H1 (cell line): Measurements from ENCODE around the gene PRDM10. TPM values are rescaled to one million over a fixed set of nuclear protein-coding genes. Genes with fewer than 3 reads are reported as not detected.

ENCODE experiments used
- ATF2 ChIP-seq: IDR thresholded peaks from 2 replicates; pipeline ENCODE4 v1.6.1; 2012; ENCODE audit warnings: low read length, inconsistent platforms
- BCL11A ChIP-seq, 2 experiments: IDR thresholded peaks; one replicate each; pipeline ENCODE4 v1.6.1; 2011; ENCODE audit warnings: low read depth in 2 of 2, low read length in 2 of 2, mild to moderate bottlenecking in 2 of 2
- CHD1 ChIP-seq: IDR thresholded peaks from 2 replicates; pipeline ENCODE4 v1.6.1; 2012; ENCODE audit warnings: low read depth, low read length, improper control_type of control experiment
- HDAC6 ChIP-seq: IDR thresholded peaks from one replicate; pipeline ENCODE4 v1.7.1; 2012; ENCODE audit warnings: low read depth, mild to moderate bottlenecking, inconsistent platforms, low read length, moderate library complexity
- JUN ChIP-seq: IDR thresholded peaks from 2 replicates; pipeline ENCODE4 v1.6.1; 2011; ENCODE audit warnings: low read depth, mild to moderate bottlenecking, improper control_type of control experiment, low read length
- POLR2A ChIP-seq, 2 experiments: IDR thresholded peaks; 1 replicate in 1 of 2; 2 replicates in 1 of 2; pipeline ENCODE4 v1.6.1; 2011; ENCODE audit warnings: low read depth in 2 of 2, low read length in 2 of 2, mild to moderate bottlenecking in 2 of 2; ENCODE audit errors: control extremely low read depth in 1 of 2
- RXRA ChIP-seq: IDR thresholded peaks from 2 replicates; pipeline ENCODE4 v1.6.1; 2011; ENCODE audit warnings: low read depth, mild to moderate bottlenecking, low read length, moderate library complexity; ENCODE audit not compliant: insufficient read depth
- SP4 ChIP-seq: IDR thresholded peaks from 2 replicates; pipeline ENCODE4 v1.6.1; 2012; ENCODE audit warnings: low read length, inconsistent platforms
- polyA plus RNA-seq, 7 experiments: library from polyadenylated mRNA; depleted of rRNA in 3 of 7; stranded (reverse) in 5 of 7; unstranded in 2 of 7; fragments of >200 nt in 5 of 7; fragments of 200-250 nt in 2 of 7; gene quantifications; 1 replicate in 5 of 7; 2 replicates in 1 of 7; 4 replicates in 1 of 7; pipeline versions ENCODE4 v1.2.1 to v1.2.3, GENCODE V29; 2011 to 2013; ENCODE audit warnings: missing spikeins in 2 of 7, mixed read lengths in 2 of 7
- total RNA-seq: library from RNA; stranded (reverse); fragmentation: NEBNext Ultra II Directional; extraction: Animal tissue kit (Norgen Biotek cat#: 25700); gene quantifications from 2 replicates; pipeline ENCODE4 v1.2.1, GENCODE V29; 2021
- TF ChIP-seq, protein P1 (sequence below): fragments of 300-600 bp; sonication (generic); IDR thresholded peaks from 2 replicates; pipeline ENCODE4 v1.7.1; 2012; ENCODE audit warnings: low read length, moderate library complexity, mild to moderate bottlenecking, inconsistent platforms; ENCODE audit not compliant: insufficient replicate concordance

The PRDM10 gene
- total and polyA plus RNA-seq, 2 of the 8 experiments (the other 6 are each of a cell fraction or from before 2014, with no cell fraction given), result 15.5 to 19.2 TPM

DNA sequence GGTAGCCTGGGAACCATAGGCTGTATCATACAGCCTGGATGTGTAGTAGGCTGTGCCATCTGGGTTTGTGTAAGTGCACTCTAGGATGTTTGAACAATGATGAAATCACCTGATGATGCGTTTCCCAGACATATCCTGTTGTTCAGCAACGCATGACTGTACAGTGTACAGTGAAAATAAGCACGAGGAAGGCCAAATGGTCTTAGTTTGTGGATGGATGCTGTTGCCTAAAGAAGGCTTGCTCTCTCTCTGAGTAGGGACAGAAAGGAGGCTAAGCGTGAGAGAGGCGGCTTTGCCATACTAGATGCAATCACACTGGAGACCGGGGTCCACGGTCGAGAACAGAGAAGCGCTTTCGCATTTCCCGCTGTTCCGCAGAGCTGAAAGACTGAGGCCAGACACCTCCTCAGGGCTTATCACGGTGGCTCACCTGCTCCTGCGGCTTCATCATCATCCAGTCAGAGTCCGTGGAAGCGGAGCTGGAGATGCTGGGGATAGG, 39.5 kb upstream of the PRDM10 start (continued):
- TF ChIP-seq, protein P1, sequence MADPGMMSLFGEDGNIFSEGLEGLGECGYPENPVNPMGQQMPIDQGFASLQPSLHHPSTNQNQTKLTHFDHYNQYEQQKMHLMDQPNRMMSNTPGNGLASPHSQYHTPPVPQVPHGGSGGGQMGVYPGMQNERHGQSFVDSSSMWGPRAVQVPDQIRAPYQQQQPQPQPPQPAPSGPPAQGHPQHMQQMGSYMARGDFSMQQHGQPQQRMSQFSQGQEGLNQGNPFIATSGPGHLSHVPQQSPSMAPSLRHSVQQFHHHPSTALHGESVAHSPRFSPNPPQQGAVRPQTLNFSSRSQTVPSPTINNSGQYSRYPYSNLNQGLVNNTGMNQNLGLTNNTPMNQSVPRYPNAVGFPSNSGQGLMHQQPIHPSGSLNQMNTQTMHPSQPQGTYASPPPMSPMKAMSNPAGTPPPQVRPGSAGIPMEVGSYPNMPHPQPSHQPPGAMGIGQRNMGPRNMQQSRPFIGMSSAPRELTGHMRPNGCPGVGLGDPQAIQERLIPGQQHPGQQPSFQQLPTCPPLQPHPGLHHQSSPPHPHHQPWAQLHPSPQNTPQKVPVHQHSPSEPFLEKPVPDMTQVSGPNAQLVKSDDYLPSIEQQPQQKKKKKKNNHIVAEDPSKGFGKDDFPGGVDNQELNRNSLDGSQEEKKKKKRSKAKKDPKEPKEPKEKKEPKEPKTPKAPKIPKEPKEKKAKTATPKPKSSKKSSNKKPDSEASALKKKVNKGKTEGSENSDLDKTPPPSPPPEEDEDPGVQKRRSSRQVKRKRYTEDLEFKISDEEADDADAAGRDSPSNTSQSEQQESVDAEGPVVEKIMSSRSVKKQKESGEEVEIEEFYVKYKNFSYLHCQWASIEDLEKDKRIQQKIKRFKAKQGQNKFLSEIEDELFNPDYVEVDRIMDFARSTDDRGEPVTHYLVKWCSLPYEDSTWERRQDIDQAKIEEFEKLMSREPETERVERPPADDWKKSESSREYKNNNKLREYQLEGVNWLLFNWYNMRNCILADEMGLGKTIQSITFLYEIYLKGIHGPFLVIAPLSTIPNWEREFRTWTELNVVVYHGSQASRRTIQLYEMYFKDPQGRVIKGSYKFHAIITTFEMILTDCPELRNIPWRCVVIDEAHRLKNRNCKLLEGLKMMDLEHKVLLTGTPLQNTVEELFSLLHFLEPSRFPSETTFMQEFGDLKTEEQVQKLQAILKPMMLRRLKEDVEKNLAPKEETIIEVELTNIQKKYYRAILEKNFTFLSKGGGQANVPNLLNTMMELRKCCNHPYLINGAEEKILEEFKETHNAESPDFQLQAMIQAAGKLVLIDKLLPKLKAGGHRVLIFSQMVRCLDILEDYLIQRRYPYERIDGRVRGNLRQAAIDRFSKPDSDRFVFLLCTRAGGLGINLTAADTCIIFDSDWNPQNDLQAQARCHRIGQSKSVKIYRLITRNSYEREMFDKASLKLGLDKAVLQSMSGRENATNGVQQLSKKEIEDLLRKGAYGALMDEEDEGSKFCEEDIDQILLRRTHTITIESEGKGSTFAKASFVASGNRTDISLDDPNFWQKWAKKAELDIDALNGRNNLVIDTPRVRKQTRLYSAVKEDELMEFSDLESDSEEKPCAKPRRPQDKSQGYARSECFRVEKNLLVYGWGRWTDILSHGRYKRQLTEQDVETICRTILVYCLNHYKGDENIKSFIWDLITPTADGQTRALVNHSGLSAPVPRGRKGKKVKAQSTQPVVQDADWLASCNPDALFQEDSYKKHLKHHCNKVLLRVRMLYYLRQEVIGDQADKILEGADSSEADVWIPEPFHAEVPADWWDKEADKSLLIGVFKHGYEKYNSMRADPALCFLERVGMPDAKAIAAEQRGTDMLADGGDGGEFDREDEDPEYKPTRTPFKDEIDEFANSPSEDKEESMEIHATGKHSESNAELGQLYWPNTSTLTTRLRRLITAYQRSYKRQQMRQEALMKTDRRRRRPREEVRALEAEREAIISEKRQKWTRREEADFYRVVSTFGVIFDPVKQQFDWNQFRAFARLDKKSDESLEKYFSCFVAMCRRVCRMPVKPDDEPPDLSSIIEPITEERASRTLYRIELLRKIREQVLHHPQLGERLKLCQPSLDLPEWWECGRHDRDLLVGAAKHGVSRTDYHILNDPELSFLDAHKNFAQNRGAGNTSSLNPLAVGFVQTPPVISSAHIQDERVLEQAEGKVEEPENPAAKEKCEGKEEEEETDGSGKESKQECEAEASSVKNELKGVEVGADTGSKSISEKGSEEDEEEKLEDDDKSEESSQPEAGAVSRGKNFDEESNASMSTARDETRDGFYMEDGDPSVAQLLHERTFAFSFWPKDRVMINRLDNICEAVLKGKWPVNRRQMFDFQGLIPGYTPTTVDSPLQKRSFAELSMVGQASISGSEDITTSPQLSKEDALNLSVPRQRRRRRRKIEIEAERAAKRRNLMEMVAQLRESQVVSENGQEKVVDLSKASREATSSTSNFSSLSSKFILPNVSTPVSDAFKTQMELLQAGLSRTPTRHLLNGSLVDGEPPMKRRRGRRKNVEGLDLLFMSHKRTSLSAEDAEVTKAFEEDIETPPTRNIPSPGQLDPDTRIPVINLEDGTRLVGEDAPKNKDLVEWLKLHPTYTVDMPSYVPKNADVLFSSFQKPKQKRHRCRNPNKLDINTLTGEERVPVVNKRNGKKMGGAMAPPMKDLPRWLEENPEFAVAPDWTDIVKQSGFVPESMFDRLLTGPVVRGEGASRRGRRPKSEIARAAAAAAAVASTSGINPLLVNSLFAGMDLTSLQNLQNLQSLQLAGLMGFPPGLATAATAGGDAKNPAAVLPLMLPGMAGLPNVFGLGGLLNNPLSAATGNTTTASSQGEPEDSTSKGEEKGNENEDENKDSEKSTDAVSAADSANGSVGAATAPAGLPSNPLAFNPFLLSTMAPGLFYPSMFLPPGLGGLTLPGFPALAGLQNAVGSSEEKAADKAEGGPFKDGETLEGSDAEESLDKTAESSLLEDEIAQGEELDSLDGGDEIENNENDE, result no peak
- TF ChIP-seq SP4, result no peak
- TF ChIP-seq JUN, result no peak
- no peak for TF ChIP-seq RXRA
- no peak for TF ChIP-seq BCL11A (IDR thresholded peaks at IDR 0.05; ENCODE audit: low read depth in 2 of 2, low read length in 2 of 2)
- no peak for TF ChIP-seq CHD1
- no peak for TF ChIP-seq ATF2
- no peak for TF ChIP-seq HDAC6
- no peak for TF ChIP-seq POLR2A (IDR thresholded peaks at IDR 0.05; ENCODE audit: control extremely low read depth in 1 of 2, low read depth in 2 of 2, low read length in 2 of 2)
